WTC11 (cell line): ENCODE measurements around the gene FAM50A.

Experiments
- CBFB ChIP-seq: sonication (generic); formaldehyde crosslinking; IDR thresholded peaks from 2 replicates; pipeline ENCODE4 v1.8.1; 2022; ENCODE audit warnings: mild to moderate bottlenecking, low read depth, missing genetic modification reagents
- CTCF ChIP-seq: fragments of 200-600 bp; IDR thresholded peaks from 2 replicates; pipeline ENCODE4 v1.8.0; 2022; ENCODE audit warnings: antibody characterized with exemption
- NFE2L1 ChIP-seq: sonication (generic); formaldehyde crosslinking; IDR thresholded peaks from 2 replicates; pipeline ENCODE4 v1.8.1; 2023; ENCODE audit warnings: missing genetic modification reagents
- NR3C1 ChIP-seq: sonication (generic); formaldehyde crosslinking; conservative IDR thresholded peaks from 2 replicates; pipeline ENCODE4 v1.8.1; 2023; ENCODE audit warnings: low read depth, mild to moderate bottlenecking, missing genetic modification reagents
- USF2 ChIP-seq: sonication (generic); formaldehyde crosslinking; IDR thresholded peaks from 2 replicates; pipeline ENCODE4 v1.8.1; 2023; ENCODE audit warnings: mild to moderate bottlenecking, missing genetic modification reagents, moderate library complexity
- TF ChIP-seq, protein P1 (sequence below): sonication (generic); formaldehyde crosslinking; IDR thresholded peaks from 2 replicates; pipeline ENCODE4 v1.8.1; 2022; ENCODE audit warnings: missing genetic modification reagents, borderline replicate concordance

DNA sequence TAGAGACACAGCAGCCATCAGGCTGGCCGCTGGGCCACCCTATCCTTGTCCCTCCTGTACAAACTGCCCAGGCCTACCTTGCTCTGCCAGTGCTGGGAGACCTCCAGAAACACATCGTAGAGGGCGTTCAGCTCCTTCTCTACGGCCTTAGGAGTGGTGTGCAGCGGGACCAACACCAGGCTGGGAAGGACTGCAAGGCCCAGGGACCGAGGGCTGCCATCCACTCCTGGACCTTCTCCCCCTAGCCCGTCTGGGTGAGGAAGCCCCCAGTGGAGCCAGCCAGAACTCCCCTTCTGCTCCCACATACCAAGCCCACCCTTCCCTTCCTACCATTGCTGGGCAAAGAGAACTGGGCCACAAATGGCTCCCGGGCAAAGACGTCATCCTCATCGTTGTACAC lies 40.7 kb upstream of the FAM50A start:
- TF ChIP-seq NR3C1 (no peak), CTCF (no peak), NFE2L1 (no peak), USF2 (CRISPR knock-in tag) (no peak), CBFB (CRISPR knock-in tag) (no peak)
- TF ChIP-seq, protein P1, sequence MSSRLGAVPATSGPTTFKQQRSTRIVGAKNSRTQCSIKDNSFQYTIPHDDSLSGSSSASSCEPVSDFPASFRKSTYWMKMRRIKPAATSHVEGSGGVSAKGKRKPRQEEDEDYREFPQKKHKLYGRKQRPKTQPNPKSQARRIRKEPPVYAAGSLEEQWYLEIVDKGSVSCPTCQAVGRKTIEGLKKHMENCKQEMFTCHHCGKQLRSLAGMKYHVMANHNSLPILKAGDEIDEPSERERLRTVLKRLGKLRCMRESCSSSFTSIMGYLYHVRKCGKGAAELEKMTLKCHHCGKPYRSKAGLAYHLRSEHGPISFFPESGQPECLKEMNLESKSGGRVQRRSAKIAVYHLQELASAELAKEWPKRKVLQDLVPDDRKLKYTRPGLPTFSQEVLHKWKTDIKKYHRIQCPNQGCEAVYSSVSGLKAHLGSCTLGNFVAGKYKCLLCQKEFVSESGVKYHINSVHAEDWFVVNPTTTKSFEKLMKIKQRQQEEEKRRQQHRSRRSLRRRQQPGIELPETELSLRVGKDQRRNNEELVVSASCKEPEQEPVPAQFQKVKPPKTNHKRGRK: no peak
